Large intestine (tissue), 3 donors: ENCODE measurements around the gene ZCCHC18. TPM values are rescaled to one million over a fixed set of nuclear protein-coding genes. Genes with fewer than 3 reads are reported as not detected.
"Not testable (repeated sequence)": the region's sequence is repeated elsewhere in the genome, so short reads cannot be mapped to it uniquely, and the experiment has no call there.

Experiments
- DNase-seq, 2 donors: peaks; one replicate each; pipeline versions ENCODE4 v3.0.0 to v3.0.0-alpha.2; 2013
- H3K27ac ChIP-seq: one replicate; pipeline ENCODE4 v1.5.1; 2013; ENCODE audit warnings: low read length
- H3K27me3 ChIP-seq: 2 replicates; pipeline ENCODE4 v1.6.1; 2013; ENCODE audit warnings: low read length; ENCODE audit not compliant: control insufficient read depth, insufficient read depth
- H3K36me3 ChIP-seq: 2 replicates; pipeline ENCODE4 v1.6.1; 2013; ENCODE audit warnings: low read length; ENCODE audit not compliant: control insufficient read depth, insufficient read depth
- H3K4me1 ChIP-seq: one replicate; pipeline ENCODE4 v1.6.1; 2013; ENCODE audit warnings: low read length; ENCODE audit not compliant: control insufficient read depth, insufficient read depth
- H3K4me3 ChIP-seq: one replicate; pipeline ENCODE4 v1.5.1; 2013; ENCODE audit warnings: low read length
- H3K9me3 ChIP-seq: one replicate; pipeline ENCODE4 v1.6.1; 2013; ENCODE audit warnings: mild to moderate bottlenecking, low read depth, low read length, moderate library complexity; ENCODE audit not compliant: control insufficient read depth
- WGBS: methylation state at CpG from one replicate; pipeline ENCODE4 v1.1.5; 2013; ENCODE audit warnings: low lambda C conversion rate; ENCODE audit not compliant: insufficient coverage; 5-methylcytosine and 5-hydroxymethylcytosine counted together
- polyA plus RNA-seq: library from polyadenylated mRNA; unstranded; fragments of 120-200 nt; gene quantifications from one replicate; pipeline ENCODE4 v1.2.1, GENCODE V29; 2013

The ZCCHC18 gene
- polyA plus RNA-seq, 1 donor = 2.3 TPM

GRCh38 chrX:104098919-104099318 is 13.4 kb upstream of the ZCCHC18 start:
- Histone ChIP-seq H3K9me3 (no peaks in the 10 kb centered on the region), H3K27me3 (no peaks in the 10 kb centered on the region), H3K27ac (no peak overlapping the region), H3K4me3 (no peak overlapping the region), H3K36me3 (no peaks in the 10 kb centered on the region), H3K4me1 (no peaks in the 10 kb centered on the region)
- no peak for DNase-seq

DNA sequence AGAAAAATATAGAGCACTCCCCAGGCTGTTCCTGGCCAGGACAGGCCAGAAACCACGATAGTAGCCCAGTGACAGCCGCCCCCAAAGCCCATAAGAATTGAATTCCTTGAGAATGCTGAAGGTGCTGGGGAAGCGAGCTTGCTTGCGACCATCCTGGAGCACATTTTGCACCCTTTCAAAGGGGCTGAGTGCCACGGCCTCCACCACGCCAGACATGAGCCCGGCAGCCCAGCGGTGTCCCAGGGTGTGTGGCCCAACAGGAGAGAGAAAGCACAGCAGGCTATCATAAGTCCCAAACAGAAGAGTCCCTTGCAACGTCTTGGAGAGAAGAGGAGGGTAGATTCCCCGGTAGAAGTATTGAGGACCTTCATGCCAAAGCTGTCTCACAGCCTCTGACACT is 7.6 kb upstream of the ZCCHC18 start:
- H3K36me3 ChIP-seq = no peaks in the 10 kb centered on the region
- no peaks in the 10 kb centered on the region for H3K9me3 ChIP-seq
- H3K4me3 ChIP-seq = no peak overlapping the region
- WGBS = no CpG with 5 or more reads among the region's 10 CpGs
- H3K4me1 ChIP-seq = no peaks in the 10 kb centered on the region
- no peak overlapping the region for H3K27ac ChIP-seq
- DNase-seq = no peak
- no peaks in the 10 kb centered on the region for H3K27me3 ChIP-seq

DNA sequence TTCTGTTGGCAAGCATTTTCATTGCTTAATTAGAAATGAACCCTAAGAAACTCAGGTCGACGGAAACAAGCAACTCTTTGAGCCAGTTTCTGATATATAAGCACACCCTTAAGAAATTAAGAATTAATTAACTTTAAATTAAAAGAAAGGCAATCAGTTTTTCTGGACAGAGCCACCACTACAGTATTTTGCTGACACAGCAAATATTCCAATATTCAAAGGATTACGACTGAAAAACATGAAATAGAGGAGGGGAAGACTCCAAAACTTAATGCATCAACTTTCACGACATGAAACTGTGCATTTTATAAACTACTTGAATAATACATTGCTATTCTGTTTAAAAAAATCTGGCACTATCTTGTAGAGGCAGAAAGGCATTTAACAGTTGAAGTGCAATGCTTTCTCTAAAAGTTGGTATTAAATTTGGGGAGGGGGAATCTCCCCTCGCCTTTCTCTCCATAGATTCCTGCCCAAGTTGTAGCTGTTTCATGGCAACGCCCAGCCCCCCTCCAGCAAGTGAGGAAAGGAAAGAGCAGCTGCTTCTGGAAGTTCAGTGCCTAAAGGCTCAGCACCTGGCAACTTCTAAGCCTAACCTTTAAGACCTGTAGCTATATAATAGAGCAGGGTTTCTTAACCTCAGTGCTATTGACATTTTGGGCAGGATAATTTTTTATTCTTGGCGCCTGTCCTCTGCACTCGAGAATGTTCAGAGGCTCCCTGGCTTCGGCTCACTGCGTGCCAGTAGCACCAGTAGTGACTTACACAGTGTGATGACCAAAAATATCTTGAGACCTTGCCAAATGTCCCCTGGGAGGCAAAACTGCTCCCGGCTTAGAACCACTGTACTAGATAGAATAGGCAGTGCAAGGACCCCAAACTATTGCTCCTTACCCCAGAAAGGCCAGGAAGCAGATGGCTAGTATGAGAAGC is 6.7 kb upstream of the ZCCHC18 start:
- Histone ChIP-seq H3K27me3 (no peaks in the 10 kb centered on the region), H3K9me3 (no peaks in the 10 kb centered on the region), H3K36me3 (no peaks in the 10 kb centered on the region), H3K4me1 (no peaks in the 10 kb centered on the region), H3K4me3 (no peak overlapping the region), H3K27ac (no peak overlapping the region)
- no CpG with 5 or more reads among the region's 11 CpGs for WGBS
- DNase-seq = no peak

- H3K4me3 ChIP-seq = no peak overlapping the region
- no peaks in the 10 kb centered on the region for H3K9me3 ChIP-seq
- H3K36me3 ChIP-seq = no peaks in the 10 kb centered on the region
- no peak overlapping the region for H3K27ac ChIP-seq
- no peak for DNase-seq
- H3K27me3 ChIP-seq = peaks cover 16% of the 10 kb centered on the region
- no CpG with 5 or more reads among the region's 1 CpG for WGBS
- H3K4me1 ChIP-seq = peaks cover 3% of the 10 kb centered on the region
Observed at GRCh38 chrX:104108955-104109354, 3.4 kb upstream of the ZCCHC18 start.

DNA sequence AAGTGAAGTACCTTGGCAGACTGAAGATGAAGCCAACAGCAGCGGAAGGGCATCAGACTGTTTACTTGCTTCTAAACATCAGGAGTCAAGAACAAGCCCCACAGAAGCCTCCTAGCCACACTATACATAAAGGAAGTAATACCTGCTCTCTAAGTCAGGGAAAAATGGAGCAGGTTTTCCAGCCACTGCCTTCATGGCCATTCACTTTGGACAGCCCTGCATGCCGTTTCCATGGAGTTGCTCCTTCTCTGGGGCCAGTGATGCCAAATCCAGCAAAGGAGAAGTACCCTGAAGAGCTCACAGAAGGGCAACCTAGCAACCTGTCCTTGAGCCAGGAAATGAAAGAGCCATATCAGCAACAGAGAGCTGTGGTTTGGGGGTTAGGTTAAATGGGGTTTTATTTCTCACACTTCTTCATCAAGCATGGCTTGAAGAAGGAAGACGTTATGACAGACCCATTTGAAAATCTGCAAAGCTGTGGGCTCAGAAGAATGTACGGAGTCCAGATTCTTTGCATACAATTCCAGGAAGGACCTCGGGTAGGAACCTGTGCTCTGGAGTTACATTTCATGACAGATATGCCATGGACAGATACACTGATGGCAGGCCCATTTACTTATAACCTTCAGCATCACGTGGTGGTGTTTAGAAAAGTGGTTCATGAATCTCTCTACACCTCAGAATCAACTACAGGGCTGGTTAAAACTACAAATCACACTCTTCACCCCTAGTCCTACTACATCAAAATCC is 1.7 kb upstream of the ZCCHC18 start:
- not testable (repeated sequence) for H3K4me1 ChIP-seq, H3K36me3 ChIP-seq, H3K9me3 ChIP-seq, H3K27ac ChIP-seq, H3K4me3 ChIP-seq, DNase-seq
- peaks cover 16% of the 10 kb centered on the region for H3K27me3 ChIP-seq
- WGBS = no CpG with 5 or more reads among the region's 6 CpGs

GRCh38 chrX:104113222-104113965 is 1.1 kb downstream of the ZCCHC18 start:
- no CpG with 5 or more reads among the region's 24 CpGs for WGBS
- H3K27ac ChIP-seq = peak overlapping the region; percentile 29
- peaks cover 16% of the 10 kb centered on the region for H3K27me3 ChIP-seq
- H3K9me3 ChIP-seq = no peaks in the 10 kb centered on the region
- no peaks in the 10 kb centered on the region for H3K36me3 ChIP-seq
- H3K4me3 ChIP-seq = peak overlapping the region; percentile 51
- H3K4me1 ChIP-seq = peaks cover 3% of the 10 kb centered on the region
- peak in 1 of 2 donors; percentile 26 for DNase-seq

DNA sequence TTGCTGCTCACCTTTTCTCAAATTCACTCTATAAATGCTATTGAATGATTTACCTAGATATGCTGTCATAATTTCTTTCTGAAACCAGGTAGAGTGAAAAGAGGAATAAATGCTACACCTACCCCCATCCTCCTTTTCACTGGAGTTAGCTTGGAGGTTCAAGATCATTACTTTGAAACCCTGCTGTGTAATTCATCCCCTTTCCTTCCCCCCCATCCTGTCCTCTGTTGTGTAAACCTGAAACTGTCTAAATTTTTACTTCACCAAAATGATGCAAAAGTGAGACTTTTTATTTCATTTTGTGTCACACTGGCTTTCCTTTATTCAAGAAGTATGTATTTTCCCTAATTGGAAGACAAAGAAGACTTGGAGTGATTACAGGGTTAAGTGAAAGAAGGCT is 5.4 kb downstream of the ZCCHC18 start:
- DNase-seq = no peak
- no peaks in the 10 kb centered on the region for H3K36me3 ChIP-seq
- H3K27me3 ChIP-seq = peaks cover 7% of the 10 kb centered on the region
- peaks cover 3% of the 10 kb centered on the region for H3K4me1 ChIP-seq
- H3K4me3 ChIP-seq = no peak overlapping the region
- no peaks in the 10 kb centered on the region for H3K9me3 ChIP-seq
- no peak overlapping the region for H3K27ac ChIP-seq

- no peak for DNase-seq
- H3K27ac ChIP-seq = no peak overlapping the region
- no peaks in the 10 kb centered on the region for H3K9me3 ChIP-seq
- H3K27me3 ChIP-seq = peaks cover 1% of the 10 kb centered on the region
- H3K4me3 ChIP-seq = no peak overlapping the region
- WGBS = no CpG with 5 or more reads among the region's 1 CpG
- H3K36me3 ChIP-seq = no peaks in the 10 kb centered on the region
- H3K4me1 ChIP-seq = no peaks in the 10 kb centered on the region
Observed at GRCh38 chrX:104118765-104119164, 6.4 kb downstream of the ZCCHC18 start.

GRCh38 chrX:104122829-104123228 is 10.5 kb downstream of the ZCCHC18 start:
- no peaks in the 10 kb centered on the region for H3K27me3 ChIP-seq
- no peaks in the 10 kb centered on the region for H3K36me3 ChIP-seq
- no CpG with 5 or more reads among the region's 5 CpGs for WGBS
- H3K9me3 ChIP-seq = no peaks in the 10 kb centered on the region
- H3K4me3 ChIP-seq = no peak overlapping the region
- no peaks in the 10 kb centered on the region for H3K4me1 ChIP-seq
- DNase-seq = no peak
- H3K27ac ChIP-seq = no peak overlapping the region

DNA sequence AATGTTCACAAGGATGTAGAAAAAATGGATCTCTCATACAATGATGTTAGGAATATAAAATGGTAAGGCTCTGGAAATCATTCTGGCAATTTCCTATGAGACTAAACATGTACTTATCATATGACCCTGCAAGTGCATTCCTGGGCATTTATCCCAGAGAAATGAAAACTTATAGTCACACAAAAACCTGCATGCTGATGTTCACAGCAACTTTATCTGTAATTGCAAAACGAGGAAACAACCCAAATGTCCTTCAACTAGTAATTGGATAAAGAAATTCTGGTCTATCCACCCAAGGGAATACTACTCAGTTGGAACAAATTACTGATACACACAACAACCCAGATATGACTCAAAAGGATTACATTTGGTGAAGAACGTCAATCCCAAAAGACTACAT is 14.5 kb downstream of the ZCCHC18 start:
- Histone ChIP-seq H3K36me3 (peaks cover 9% of the 10 kb centered on the region), H3K9me3 (no peaks in the 10 kb centered on the region), H3K27me3 (no peaks in the 10 kb centered on the region), H3K4me1 (no peaks in the 10 kb centered on the region), H3K27ac (no peak overlapping the region), H3K4me3 (no peak overlapping the region)
- no CpG with 5 or more reads among the region's 2 CpGs for WGBS
- no peak for DNase-seq
